GM12878 (cell line): Measurements from ENCODE around the gene CALHM2. TPM values are rescaled to one million over a fixed set of nuclear protein-coding genes. Genes with fewer than 3 reads are reported as not detected.

Source experiments
- ATAC-seq: fragments of 200-7000 bp; cut with Tn5 transposase; 3 replicates; pipeline ENCODE4 v1.9.1; 2020; ENCODE audit warnings: mild to moderate bottlenecking, moderate library complexity
- BruUV-seq: library from RNA; stranded (reverse); fragments of 400-500 nt; replicated peaks from 2 replicates; lab custom pipeline; 2021; lab: Mats Ljungman, UMichigan
- CTCF ChIA-PET: fragments of 300-600 bp; sonication (Branson Sonifier 250); formaldehyde crosslinking; extraction: SDS; loops from one replicate; lab custom pipeline; 2021; ENCODE audit warnings: inconsistent platforms; lab: Yijun Ruan, JAX
- POLR2A ChIA-PET: fragments of 350-600 bp; formaldehyde crosslinking; extraction: SDS; loops from one replicate; lab custom pipeline; 2021; ENCODE audit warnings: inconsistent platforms; lab: Charles Lee
- RAD21 ChIA-PET: fragments of 300-600 bp; sonication (Branson Sonifier 250); formaldehyde crosslinking; loops from one replicate; lab custom pipeline; 2023; ENCODE audit warnings: antibody characterized with exemption; ENCODE audit not compliant: unreplicated experiment; lab: Charles Lee
- SMC1A ChIA-PET: fragments of 300-600 bp; sonication (Branson Sonifier 250); formaldehyde crosslinking; loops from one replicate; lab custom pipeline; 2023; ENCODE audit not compliant: unreplicated experiment, uncharacterized antibody; lab: Charles Lee
- DNase-seq: peaks from one replicate; pipeline ENCODE4 v3.0.0-alpha.2; 2011; ENCODE audit warnings: low read depth, low spot score
- FAIRE-seq: peaks from 3 replicates; lab custom pipeline; 2011; peaks lifted over from hg19 to GRCh38; lab: Jason Lieb, UNC
- H2AFZ ChIP-seq: 2 replicates; pipeline ENCODE4 v1.6.0; 2011; ENCODE audit warnings: low read depth, low read length, control low read depth; ENCODE audit not compliant: control insufficient read depth
- H3K27ac ChIP-seq: 2 replicates; pipeline ENCODE4 v1.5.1; 2011; ENCODE audit warnings: control low read depth; ENCODE audit not compliant: control insufficient read depth, insufficient read depth
- H3K27me3 ChIP-seq, 2 experiments: replicated peaks in 1 of 2; 2 replicates each; pipeline versions ENCODE4 v1.6.0 to v1.6.1; 2011; ENCODE audit warnings: low read length in 1 of 2; ENCODE audit not compliant: control insufficient read depth in 2 of 2, insufficient read depth in 2 of 2
- H3K36me3 ChIP-seq, 2 experiments: 2 replicates each; pipeline ENCODE4 v1.5.1; 2011; ENCODE audit warnings: low read length in 1 of 2; ENCODE audit not compliant: control insufficient read depth in 2 of 2, insufficient read depth in 2 of 2
- H3K4me1 ChIP-seq: 2 replicates; pipeline ENCODE4 v1.6.1; 2011; ENCODE audit warnings: mild to moderate bottlenecking, low read length, moderate library complexity, mixed read lengths; ENCODE audit not compliant: control insufficient read depth, insufficient read depth
- H3K4me2 ChIP-seq: 2 replicates; pipeline ENCODE4 v1.6.0; 2011; ENCODE audit warnings: control low read depth; ENCODE audit not compliant: control insufficient read depth, insufficient read depth
- H3K4me3 ChIP-seq: fragments of 200-600 bp; sonication (generic); 2 replicates; pipeline ENCODE4 v1.5.1; 2016
- H3K79me2 ChIP-seq: 2 replicates; pipeline ENCODE4 v1.6.0; 2011; ENCODE audit warnings: low read length; ENCODE audit not compliant: control insufficient read depth, insufficient read depth
- H3K9ac ChIP-seq: 2 replicates; pipeline ENCODE4 v1.8.0; 2011; ENCODE audit warnings: low read length, control low read depth, mixed read lengths; ENCODE audit not compliant: control insufficient read depth, insufficient read depth
- H3K9me3 ChIP-seq: replicated peaks from 3 replicates; pipeline ENCODE4 v1.5.1; 2011; ENCODE audit warnings: mild to moderate bottlenecking, low read length; ENCODE audit not compliant: control insufficient read depth, insufficient read depth
- H4K20me1 ChIP-seq: 2 replicates; pipeline ENCODE4 v1.6.0; 2011; ENCODE audit not compliant: control insufficient read depth, insufficient read depth
- BHLHE40 ChIP-seq, 2 experiments: fragments of 450-650 bp in 1 of 2; IDR thresholded peaks; 2 replicates each; pipeline ENCODE4 v1.6.1; 2011 to 2017; ENCODE audit warnings: low read depth in 2 of 2, borderline replicate concordance in 1 of 2, improper control_type of control experiment in 1 of 2, low read length in 1 of 2, mild to moderate bottlenecking in 1 of 2
- EGR1 ChIP-seq, 2 experiments: IDR thresholded peaks; 1 replicate in 1 of 2; 2 replicates in 1 of 2; pipeline ENCODE4 v1.6.1; 2011 to 2012; ENCODE audit warnings: low read depth in 2 of 2, low read length in 2 of 2, borderline replicate concordance in 1 of 2, mild to moderate bottlenecking in 1 of 2, moderate library complexity in 1 of 2
- FOXK2 ChIP-seq: fragments of 450-650 bp; IDR thresholded peaks from 2 replicates; pipeline ENCODE4 v1.6.1; 2017; ENCODE audit warnings: mild to moderate bottlenecking, moderate library complexity
- IKZF1 ChIP-seq: fragments of 450-650 bp; conservative IDR thresholded peaks from 2 replicates; pipeline ENCODE4 v1.6.1; 2017; ENCODE audit warnings: antibody characterized with exemption, mild to moderate bottlenecking
- NFYB ChIP-seq: IDR thresholded peaks from 2 replicates; pipeline ENCODE4 v1.6.1; 2011; ENCODE audit warnings: low read depth, mild to moderate bottlenecking, low read length, improper control_type of control experiment, moderate library complexity; ENCODE audit not compliant: insufficient read depth
- STAT1 ChIP-seq: fragments of 450-650 bp; conservative IDR thresholded peaks from 2 replicates; pipeline ENCODE4 v1.6.1; 2014; ENCODE audit warnings: antibody characterized with exemption, mild to moderate bottlenecking
- WGBS: methylation state at CpG from one replicate; pipeline ENCODE4 v1.1.6; 2016; ENCODE audit warnings: low lambda C conversion rate; ENCODE audit not compliant: insufficient replicate concordance, insufficient coverage; ENCODE audit errors: missing lambda C conversion rate; 5-methylcytosine and 5-hydroxymethylcytosine counted together
- in situ Hi-C: fragments of 300-500 bp; cut with MboI; formaldehyde crosslinking; loops from 9 replicates; pipeline ENCODE4 v1.14.3; 2018; ENCODE audit warnings: mixed read lengths
- intact Hi-C: fragments of 100-400 bp; cut with micrococcal nuclease; formaldehyde crosslinking; loops from one replicate; pipeline ENCODE4 v1.14.2; 2022; ENCODE audit not compliant: unreplicated experiment
- polyA plus RNA-seq, 11 experiments: library from polyadenylated mRNA; depleted of rRNA in 4 of 11; unstranded in 6 of 11; stranded (reverse) in 5 of 11; fragments of >200 nt; fragmentation: Nextera tagmentation in 4 of 11; fragmentation: Illumina TruSeq in 1 of 11; extraction: Ambion mirVana in 4 of 11; extraction: Trizol in 1 of 11; gene quantifications; 1 replicate in 1 of 11; 2 replicates in 10 of 11; pipeline versions ENCODE4 v1.2.1 to v1.2.3, GENCODE V29; 2011 to 2016; ENCODE audit warnings: inconsistent platforms in 2 of 11, missing spikeins in 2 of 11, low read depth in 1 of 11
- total RNA-seq, 4 experiments: library from RNA; depleted of rRNA in 3 of 4; stranded (reverse); fragments of >200 nt in 3 of 4; fragmentation: Illumina TruSeq in 1 of 4; extraction: Trizol in 1 of 4; gene quantifications; 2 replicates each; pipeline versions ENCODE4 v1.2.1 to v1.2.3, GENCODE V29; 2013 to 2021

The CALHM2 gene
- total and polyA plus RNA-seq, 10 of the 15 experiments (the other 5 are each of a cell fraction or from before 2014, with no cell fraction given), result 0.60 to 23.7 (median 9.3) TPM

DNA sequence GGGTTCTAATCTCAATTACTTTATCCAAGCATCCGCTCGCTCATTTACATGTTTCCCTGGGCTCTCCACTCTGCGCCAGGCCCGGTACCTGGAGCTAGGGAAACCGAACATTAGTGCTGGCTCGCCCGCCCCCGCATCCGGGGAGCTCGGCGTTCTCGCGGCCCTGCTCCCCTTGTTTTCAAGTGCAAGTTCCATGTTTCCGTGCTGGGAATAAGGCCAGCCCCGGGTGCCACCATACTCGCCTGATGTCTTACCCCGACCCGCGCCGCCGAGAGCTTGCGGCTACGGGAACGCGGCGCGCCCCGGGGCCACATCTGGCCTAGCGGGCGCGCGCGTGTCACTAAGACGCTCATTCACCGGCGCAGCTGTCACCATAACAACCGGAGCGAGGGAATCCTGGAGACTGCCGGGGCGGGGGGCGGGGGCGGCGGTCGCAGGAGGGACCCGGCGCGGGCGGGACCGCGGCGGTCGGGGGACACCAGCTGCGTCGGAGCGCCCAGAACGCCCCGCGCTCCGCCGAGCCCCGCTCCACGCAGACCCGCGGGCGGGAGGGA is 41.3 kb upstream of the CALHM2 start, which contains the start of gene NEURL1:
TSS of gene NEURL1 (plus strand) at position 344 of the 554 bp plus-strand sequence. CDS start 683 bp downstream, outside the sequence.
- Histone ChIP-seq H3K4me2 (peak within 1 kb of the TSS; percentile 79), H3K4me3 (peak within 1 kb of the TSS; percentile 57; the same call in 1 of the 2 replicates), H3K9me3 (no peaks in the 10 kb centered on the region), H3K27ac (no peak within 1 kb of the TSS), H3K4me1 (peaks cover 10% of the 10 kb centered on the region), H3K27me3 (peaks cover 15% of the 10 kb centered on the region in 2 experiments), H3K79me2 (no peaks in the 10 kb centered on the region), H4K20me1 (peaks cover 3% of the 10 kb centered on the region; the same call in 1 of the 2 replicates), H3K36me3 (no peaks in the 10 kb centered on the region), H3K9ac (no peak within 1 kb of the TSS), H2AFZ (peak within 1 kb of the TSS; percentile 21; the same call in 1 of the 2 replicates)
- TF ChIP-seq NFYB (no peak), STAT1 (no peak), FOXK2 (no peak), BHLHE40 (IDR thresholded peaks at IDR 0.05; ENCODE audit: borderline replicate concordance in 1 of 2, low read depth in 2 of 2, low read length in 1 of 2) (0 out of 4 replicates have a peak, but pooled peaks of 1 of the 2 experiments have one; percentile 2), EGR1 (IDR thresholded peaks at IDR 0.05; ENCODE audit: borderline replicate concordance in 1 of 2, low read depth in 2 of 2, low read length in 2 of 2) (peak in 1 of 2 experiments; percentile 81; a peak in 2 of 3 replicates), IKZF1 (0 out of 2 replicates have a peak, but pooled peaks have one; percentile 5)
- ATAC-seq (peak; percentile 9; the same call in 2 of the 3 replicates), DNase-seq (no peak), FAIRE-seq (no peak)
- intact Hi-C loops (loop anchor here (2.0 kb wide), 1 partner anchor 49 kb away; no protein-coding TSS in a partner anchor), in situ Hi-C loops (no loop called here)
- WGBS, result 2% methylated on average over 36 of the region's 65 CpGs
- ChIA-PET SMC1A (interaction anchor here (1.0 to 1.6 kb wide), 3 partner anchors 10 to 100 kb away, joined by 3 to 7 read pairs (median 4); no protein-coding TSS in a partner anchor), CTCF (interaction anchor here (1.2 to 3.5 kb wide), 7 partner anchors 10 to 100 kb away, joined by 3 to 11 read pairs (median 6); partner anchors contain the start of gene CALHM2), POLR2A (no interaction called here), RAD21 (interaction anchor here (0.9 to 1.4 kb wide), 5 partner anchors 10 to 302 kb away, joined by 3 to 5 read pairs (median 3); partner anchors contain the start of gene CALHM1)
- BruUV-seq, result no TSS peak
